SU-DHL-6 (cell line): ENCODE results near the gene SLC25A48.
"Not testable (repeated sequence)": the region's sequence is repeated elsewhere in the genome, so short reads cannot be mapped to it uniquely, and the experiment has no call there.

Source experiments
- H2AFZ ChIP-seq: fragments of 200-600 bp; sonication (generic); 2 replicates; pipeline ENCODE4 v1.6.1; 2014; ENCODE audit warnings: low read depth, mild to moderate bottlenecking, moderate library complexity, mixed read lengths, antibody characterized with exemption, low read length; ENCODE audit not compliant: severe bottlenecking
- H3F3A ChIP-seq: fragments of 200-600 bp; shearing (Covaris generic); 2 replicates; pipeline ENCODE4 v1.6.0; 2016; ENCODE audit warnings: antibody characterized with exemption, mild to moderate bottlenecking; ENCODE audit not compliant: insufficient read depth
- H3K27ac ChIP-seq: fragments of 200-600 bp; sonication (generic); 2 replicates; pipeline ENCODE4 v1.5.1; 2016; ENCODE audit warnings: low read depth, mild to moderate bottlenecking, low read length, moderate library complexity, mixed read lengths
- H3K27me3 ChIP-seq: fragments of 200-600 bp; sonication (generic), shearing (Covaris generic); 2 replicates; pipeline ENCODE4 v1.6.0; 2014; ENCODE audit warnings: mild to moderate bottlenecking, low read length
- H3K36me3 ChIP-seq: fragments of 200-600 bp; sonication (generic); 2 replicates; pipeline ENCODE4 v1.6.1; 2014; ENCODE audit warnings: mild to moderate bottlenecking, low read length, mixed read lengths
- H3K4me2 ChIP-seq: fragments of 300-600, 200-600 bp; shearing (Covaris generic), sonication (generic); 2 replicates; pipeline ENCODE4 v1.6.0; 2014; ENCODE audit warnings: low read length, low read depth, mild to moderate bottlenecking; ENCODE audit not compliant: poor library complexity, severe bottlenecking
- H3K4me3 ChIP-seq: fragments of 200-600 bp; sonication (generic); 2 replicates; pipeline ENCODE4 v1.5.1; 2014; ENCODE audit warnings: antibody characterized with exemption, low read length, mild to moderate bottlenecking, mixed read lengths; ENCODE audit not compliant: insufficient read depth, poor library complexity, severe bottlenecking
- H3K79me2 ChIP-seq: fragments of 200-600 bp; sonication (generic); 2 replicates; pipeline ENCODE4 v1.6.1; 2014; ENCODE audit warnings: mild to moderate bottlenecking, low read length, moderate library complexity; ENCODE audit not compliant: insufficient read depth
- H3K9ac ChIP-seq: fragments of 200-600 bp; sonication (generic); 2 replicates; pipeline ENCODE4 v1.7.0; 2014; ENCODE audit warnings: mild to moderate bottlenecking, low read length
- H3K9me2 ChIP-seq: fragments of 200-600 bp; sonication (generic); replicated peaks from 2 replicates; pipeline ENCODE4 v1.6.1; 2014; ENCODE audit warnings: low read length; ENCODE audit not compliant: insufficient read depth
- H3K9me3 ChIP-seq: fragments of 200-600 bp; sonication (generic); 2 replicates; pipeline ENCODE4 v1.6.1; 2014; ENCODE audit warnings: low read length, mixed read lengths; ENCODE audit not compliant: insufficient read depth
- H4K20me1 ChIP-seq: fragments of 200-600 bp; sonication (generic); 2 replicates; pipeline ENCODE4 v1.6.1; 2014; ENCODE audit warnings: low read depth, mild to moderate bottlenecking, antibody characterized with exemption, low read length, moderate library complexity, mixed read lengths
- EZH2phosphoT487 ChIP-seq: fragments of 200-600 bp; sonication (generic), shearing (Covaris generic); conservative IDR thresholded peaks from 2 replicates; pipeline ENCODE4 v1.6.1; 2018; ENCODE audit warnings: mild to moderate bottlenecking, antibody characterized with exemption, low read length, moderate library complexity, mixed read lengths
- TF ChIP-seq, protein P1 (sequence below): fragments of 200-600 bp; sonication (generic); IDR thresholded peaks from one replicate; pipeline ENCODE4 v1.5.1; 2017; ENCODE audit warnings: antibody characterized with exemption, mild to moderate bottlenecking, low read length, moderate library complexity; ENCODE audit not compliant: insufficient read depth, poor library complexity, severe bottlenecking

Gene SLC25A48

DNA sequence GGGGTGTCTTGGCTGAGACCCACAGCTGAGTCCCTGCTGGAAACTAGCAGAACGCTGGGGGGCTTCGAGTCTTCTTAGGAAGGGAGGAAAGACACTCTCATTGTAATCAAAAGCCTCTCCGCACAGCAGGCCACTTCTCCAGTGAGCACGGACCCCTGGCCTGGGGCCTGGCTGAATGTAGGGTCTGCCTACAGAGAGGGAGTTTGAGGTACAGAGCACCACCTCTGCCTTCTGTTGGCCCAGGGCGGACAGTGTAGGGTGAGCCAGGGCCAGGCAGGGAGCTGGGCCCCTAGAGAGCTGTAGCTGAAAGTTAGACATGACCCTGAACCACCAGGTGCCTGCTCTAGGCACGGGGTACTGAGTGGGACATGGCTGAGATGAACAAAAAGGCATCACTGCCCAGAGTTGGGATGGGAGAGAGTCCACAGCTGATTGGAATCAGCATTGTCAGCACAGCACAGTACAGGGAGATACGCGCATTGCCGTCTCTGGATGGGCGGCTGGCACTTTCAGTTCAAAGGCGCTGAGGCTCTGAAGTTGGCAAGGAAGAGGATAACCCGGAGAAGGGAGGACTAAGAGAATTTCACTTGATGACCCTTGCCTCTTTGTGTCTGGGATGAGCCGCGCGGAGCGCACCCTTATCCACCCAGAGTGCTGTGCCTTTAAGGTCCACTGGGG lies 363 bp upstream of the SLC25A48 start:
- Histone ChIP-seq H2AFZ (no peak overlapping the region), H3K79me2 (no peaks in the 10 kb centered on the region), H4K20me1 (no peaks in the 10 kb centered on the region), H3K9me3 (no peaks in the 10 kb centered on the region), H3K9me2 (no peaks in the 10 kb centered on the region), H3K9ac (no peak overlapping the region), H3F3A (no peaks in the 10 kb centered on the region), H3K27ac (no peak overlapping the region), H3K4me2 (no peak overlapping the region), H3K4me3 (no peak overlapping the region), H3K27me3 (no peaks in the 10 kb centered on the region), H3K36me3 (no peaks in the 10 kb centered on the region)
- TF ChIP-seq, protein P1, sequence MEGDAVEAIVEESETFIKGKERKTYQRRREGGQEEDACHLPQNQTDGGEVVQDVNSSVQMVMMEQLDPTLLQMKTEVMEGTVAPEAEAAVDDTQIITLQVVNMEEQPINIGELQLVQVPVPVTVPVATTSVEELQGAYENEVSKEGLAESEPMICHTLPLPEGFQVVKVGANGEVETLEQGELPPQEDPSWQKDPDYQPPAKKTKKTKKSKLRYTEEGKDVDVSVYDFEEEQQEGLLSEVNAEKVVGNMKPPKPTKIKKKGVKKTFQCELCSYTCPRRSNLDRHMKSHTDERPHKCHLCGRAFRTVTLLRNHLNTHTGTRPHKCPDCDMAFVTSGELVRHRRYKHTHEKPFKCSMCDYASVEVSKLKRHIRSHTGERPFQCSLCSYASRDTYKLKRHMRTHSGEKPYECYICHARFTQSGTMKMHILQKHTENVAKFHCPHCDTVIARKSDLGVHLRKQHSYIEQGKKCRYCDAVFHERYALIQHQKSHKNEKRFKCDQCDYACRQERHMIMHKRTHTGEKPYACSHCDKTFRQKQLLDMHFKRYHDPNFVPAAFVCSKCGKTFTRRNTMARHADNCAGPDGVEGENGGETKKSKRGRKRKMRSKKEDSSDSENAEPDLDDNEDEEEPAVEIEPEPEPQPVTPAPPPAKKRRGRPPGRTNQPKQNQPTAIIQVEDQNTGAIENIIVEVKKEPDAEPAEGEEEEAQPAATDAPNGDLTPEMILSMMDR, result peak; percentile 65
- TF ChIP-seq EZH2phosphoT487, result no peak

DNA sequence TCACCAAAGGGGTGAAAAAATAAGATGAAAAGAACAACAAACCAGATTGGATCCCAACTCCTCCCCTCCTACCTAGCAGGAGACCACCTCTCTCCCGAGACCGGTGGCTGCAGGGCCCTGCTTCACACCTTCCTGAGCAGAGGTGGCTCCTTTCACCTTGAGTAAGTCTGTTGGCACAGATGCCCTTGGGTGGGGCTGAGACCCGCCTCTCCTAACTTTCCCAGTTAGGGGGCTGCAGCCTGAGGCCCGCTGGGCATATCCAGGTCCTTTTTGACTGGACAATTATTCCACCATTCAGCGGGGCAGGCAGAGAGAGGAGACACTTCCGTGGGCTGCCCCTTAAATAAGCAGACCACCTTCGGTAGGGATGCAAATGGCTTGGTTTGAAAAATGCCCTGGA lies 1.3 kb downstream of the SLC25A48 start:
- H3K27ac ChIP-seq, result no peak overlapping the region

DNA sequence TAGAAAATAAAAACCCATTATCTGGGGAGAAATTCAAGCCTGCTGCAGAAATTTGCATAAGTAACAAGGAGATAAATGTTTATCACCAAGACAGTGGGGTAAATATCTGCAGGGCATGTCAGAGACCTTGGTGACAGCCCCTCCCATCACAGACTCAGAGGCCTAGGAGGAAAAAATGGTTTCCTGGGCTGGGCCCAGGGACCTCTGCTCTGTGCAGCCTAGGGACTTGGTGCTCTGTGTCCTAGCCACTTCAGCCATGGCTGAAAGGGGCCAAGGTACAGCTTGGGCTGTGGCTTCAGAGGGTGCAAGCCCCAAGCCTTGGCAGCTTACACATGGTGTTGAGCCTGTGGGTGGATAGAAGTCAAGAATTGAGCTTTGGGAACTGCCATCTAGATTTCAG lies 3.9 kb downstream of the SLC25A48 start:
- H3K9me2 ChIP-seq, H3F3A ChIP-seq, H3K4me3 ChIP-seq, H3K9me3 ChIP-seq, H3K36me3 ChIP-seq, H3K79me2 ChIP-seq, H3K4me2 ChIP-seq, H2AFZ ChIP-seq, H3K9ac ChIP-seq, H4K20me1 ChIP-seq, H3K27me3 ChIP-seq, H3K27ac ChIP-seq: not testable (repeated sequence)

More for the DNA sequence above, 1.3 kb downstream of the SLC25A48 start:
- Histone ChIP-seq H3K4me2 (no peak overlapping the region), H3K27me3 (no peaks in the 10 kb centered on the region), H3F3A (no peaks in the 10 kb centered on the region), H3K9me3 (no peaks in the 10 kb centered on the region), H2AFZ (no peak overlapping the region), H3K36me3 (no peaks in the 10 kb centered on the region), H3K79me2 (no peaks in the 10 kb centered on the region), H3K4me3 (no peak overlapping the region), H3K9me2 (no peaks in the 10 kb centered on the region), H3K9ac (no peak overlapping the region), H4K20me1 (no peaks in the 10 kb centered on the region)
- TF ChIP-seq, protein P1, result no peak
- TF ChIP-seq EZH2phosphoT487, result no peak

DNA sequence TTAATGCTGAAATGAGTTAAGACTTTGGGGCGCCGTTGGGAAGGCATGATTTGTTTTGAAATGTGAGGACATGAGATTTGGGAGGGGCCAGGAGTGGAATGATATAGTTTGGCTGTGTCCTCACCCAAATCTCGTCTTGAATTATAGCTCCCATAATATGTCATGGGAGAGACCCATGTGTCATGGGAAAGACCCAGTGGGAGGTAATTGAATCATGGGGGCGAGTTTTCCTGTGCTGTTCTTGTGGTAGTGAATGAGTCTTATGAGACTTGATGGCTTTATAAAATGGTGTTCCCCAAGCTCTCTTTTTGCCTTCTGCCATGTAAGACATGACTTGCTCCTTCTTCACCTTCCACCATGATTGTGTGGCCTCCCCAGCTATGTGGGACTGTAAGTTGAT lies 5.1 kb downstream of the SLC25A48 start:
- Histone ChIP-seq H3F3A (no peaks in the 10 kb centered on the region), H3K9me2 (no peaks in the 10 kb centered on the region), H3K9me3 (no peaks in the 10 kb centered on the region), H3K4me3 (no peak overlapping the region), H3K27me3 (no peaks in the 10 kb centered on the region), H3K36me3 (no peaks in the 10 kb centered on the region), H4K20me1 (no peaks in the 10 kb centered on the region), H3K27ac (no peak overlapping the region), H3K9ac (no peak overlapping the region), H3K4me2 (no peak overlapping the region), H3K79me2 (no peaks in the 10 kb centered on the region), H2AFZ (no peak overlapping the region)
- TF ChIP-seq EZH2phosphoT487, result no peak
- TF ChIP-seq, protein P1, result no peak
